Mononuclear cell (primary cell): Measurements from ENCODE around the gene GSKIP. TPM values are rescaled to one million over a fixed set of nuclear protein-coding genes. Genes with fewer than 3 reads are reported as not detected.

ENCODE experiments used
- H3K27me3 ChIP-seq: 2 replicates; pipeline ENCODE4 v1.6.0; 2011; ENCODE audit warnings: low read length, control low read depth; ENCODE audit not compliant: insufficient read depth
- H3K4me1 ChIP-seq: 2 replicates; pipeline ENCODE4 v1.5.1; 2011; ENCODE audit warnings: mild to moderate bottlenecking, low read length, control low read depth; ENCODE audit not compliant: insufficient read depth
- H3K4me3 ChIP-seq: 2 replicates; pipeline ENCODE4 v1.5.1; 2011; ENCODE audit warnings: mild to moderate bottlenecking, low read length, moderate library complexity
- H3K9me3 ChIP-seq: 2 replicates; pipeline ENCODE4 v1.5.1; 2011; ENCODE audit warnings: low read depth, mild to moderate bottlenecking, control low read depth, low read length
- total RNA-seq: library from RNA; depleted of rRNA; stranded (reverse); fragments of >200 nt; gene quantifications from one replicate; pipeline ENCODE4 v1.2.3, GENCODE V29; 2012

The GSKIP gene
- total RNA-seq, 1 donor, result 11.6 TPM

DNA sequence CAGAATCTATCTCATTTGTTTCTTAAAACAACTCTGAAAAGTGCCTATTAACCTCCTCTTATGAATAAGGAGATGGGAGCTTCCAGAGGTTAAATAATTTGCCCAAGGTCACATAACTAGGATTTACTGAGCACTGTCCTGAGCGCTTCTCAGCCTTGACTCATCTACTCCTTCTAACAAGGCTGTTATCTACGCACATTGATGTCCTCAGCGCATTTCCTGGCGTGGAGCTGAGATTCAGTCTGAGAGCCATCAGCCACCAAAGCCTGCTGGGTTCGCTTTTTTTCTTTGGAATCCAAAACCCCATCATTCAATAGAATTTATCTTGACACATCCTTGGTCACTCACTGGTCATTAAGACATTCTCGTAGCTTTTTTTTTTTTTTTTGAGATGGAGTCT, 57.9 kb downstream of the GSKIP start:
- H3K4me3 ChIP-seq, result no peak overlapping the region
- H3K27me3 ChIP-seq, result no peaks in the 10 kb centered on the region
- no peaks in the 10 kb centered on the region for H3K9me3 ChIP-seq
- peaks cover 7% of the 10 kb centered on the region for H3K4me1 ChIP-seq

- no peak overlapping the region for H3K4me3 ChIP-seq
- peaks cover 10% of the 10 kb centered on the region for H3K4me1 ChIP-seq
- no peaks in the 10 kb centered on the region for H3K27me3 ChIP-seq
- H3K9me3 ChIP-seq, result no peaks in the 10 kb centered on the region
These were observed 59.7 kb downstream of the GSKIP start for GRCh38 chr14:96422992-96423391.

DNA sequence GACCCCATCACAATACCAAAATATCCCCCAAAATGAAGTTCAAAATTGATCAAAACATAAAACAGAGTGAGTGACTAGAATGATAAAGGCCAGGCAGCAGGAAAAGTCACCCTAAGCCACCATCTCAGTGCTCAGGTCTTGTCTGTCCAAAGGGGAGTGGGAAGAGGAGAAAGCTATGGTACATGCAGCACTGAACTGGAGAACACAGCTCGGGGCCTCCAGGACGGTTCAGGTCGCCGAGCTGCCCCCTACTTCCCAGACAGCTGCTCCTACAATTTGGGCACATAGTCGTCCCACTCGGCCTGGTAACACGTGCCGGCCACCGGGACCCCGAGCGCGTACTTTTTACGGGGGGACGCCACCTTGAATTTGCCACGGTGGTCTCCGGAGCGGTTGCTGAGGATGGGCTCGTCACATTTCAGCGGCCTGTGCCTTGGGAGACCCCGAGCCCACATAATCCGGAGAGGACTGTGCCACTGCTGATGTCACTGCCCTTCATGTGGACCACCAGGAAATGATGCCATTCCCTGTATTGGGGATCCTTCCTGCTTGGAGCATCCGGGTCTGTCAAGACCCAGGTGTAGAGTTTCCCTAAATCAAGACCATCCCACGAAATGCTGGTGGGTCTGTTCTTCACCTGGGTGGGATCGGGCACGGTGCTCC, 60.3 kb downstream of the GSKIP start:
- no peaks in the 10 kb centered on the region for H3K27me3 ChIP-seq
- H3K4me3 ChIP-seq, result peak overlapping the region; percentile 28
- no peaks in the 10 kb centered on the region for H3K9me3 ChIP-seq
- peaks cover 10% of the 10 kb centered on the region for H3K4me1 ChIP-seq

DNA sequence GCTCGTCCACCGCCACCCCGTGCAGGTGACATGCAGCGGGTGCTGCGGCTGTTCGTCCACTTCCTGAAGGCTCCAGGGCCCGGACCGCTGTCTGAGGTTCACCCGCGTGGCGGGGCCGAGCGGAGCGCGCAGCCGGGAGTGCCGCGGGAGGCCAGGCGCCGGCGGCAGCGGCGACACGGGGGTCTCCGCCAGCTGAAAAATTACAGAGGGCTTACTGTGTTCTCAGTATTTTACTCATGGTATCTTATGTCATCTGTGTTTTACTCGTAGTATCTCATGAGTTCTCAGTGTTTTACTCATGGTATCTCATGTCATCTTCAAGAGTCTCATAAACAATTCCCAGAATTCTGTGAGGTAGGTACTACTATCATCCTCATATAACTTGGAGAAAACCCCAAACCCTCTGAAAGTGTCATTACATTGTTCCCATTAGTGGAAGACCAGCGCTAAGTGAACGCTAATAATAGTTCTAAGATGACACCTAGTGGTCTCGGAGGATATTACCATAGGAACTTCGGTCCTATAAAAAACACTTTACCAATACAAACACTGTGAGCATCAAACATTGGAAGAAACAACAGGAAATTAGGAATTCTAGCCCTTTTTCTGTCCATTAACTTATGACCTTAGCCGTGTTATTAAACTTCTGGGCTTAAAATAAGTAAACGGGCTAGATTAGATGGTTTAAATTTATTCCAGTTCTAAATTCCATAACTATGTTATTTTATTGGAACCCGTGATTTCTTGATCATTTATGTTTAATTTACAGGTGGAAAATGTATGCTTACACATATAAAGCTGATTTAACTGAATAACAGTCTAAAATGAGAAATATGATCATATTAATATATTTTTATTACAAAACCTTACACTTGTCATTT, 61.0 kb downstream of the GSKIP start:
- H3K4me1 ChIP-seq, result peaks cover 10% of the 10 kb centered on the region
- H3K9me3 ChIP-seq, result no peaks in the 10 kb centered on the region
- peak overlapping the region; percentile 28 for H3K4me3 ChIP-seq
- H3K27me3 ChIP-seq, result no peaks in the 10 kb centered on the region

GRCh38 chr14:96434040-96434439, 70.7 kb downstream of the GSKIP start:
- Histone ChIP-seq H3K9me3 (no peaks in the 10 kb centered on the region), H3K4me3 (no peak overlapping the region), H3K27me3 (no peaks in the 10 kb centered on the region), H3K4me1 (no peaks in the 10 kb centered on the region)

Other genes starting within 250 kb of the GSKIP start
- gene BDKRB2, start 158.7 kb upstream of the GSKIP start, total RNA-seq, result under 0.01 TPM
- gene BDKRB1, start 107.3 kb upstream of the GSKIP start, total RNA-seq, result 0.10 TPM
- 29.8 TPM for gene ATG2B, start 185 bp upstream of the GSKIP start, total RNA-seq
- gene AK7, start 28.6 kb downstream of the GSKIP start, total RNA-seq, result 0.52 TPM
- 168 TPM for gene PAPOLA, start 138.9 kb downstream of the GSKIP start, total RNA-seq